ENCODE data around the gene PLXNA2.

Gene PLXNA2

GRCh38 chr1:208264469-208265121 is 20.4 kb upstream of the PLXNA2 start:
- no peak for FAIRE-seq

GRCh38 chr1:208261874-208262273 is 17.7 kb upstream of the PLXNA2 start:
- no peak for FAIRE-seq

- no peak for FAIRE-seq
Observed at GRCh38 chr1:208258277-208258676, 14.1 kb upstream of the PLXNA2 start.

- no peak for FAIRE-seq
Observed at GRCh38 chr1:208257351-208257750, 13.2 kb upstream of the PLXNA2 start.

- FAIRE-seq, result no peak
Observed at GRCh38 chr1:208256556-208256955, 12.4 kb upstream of the PLXNA2 start.

- FAIRE-seq, result no peak
Observed at GRCh38 chr1:208256091-208256490, 11.9 kb upstream of the PLXNA2 start.

GRCh38 chr1:208254862-208255261 is 10.7 kb upstream of the PLXNA2 start:
- FAIRE-seq, result no peak

- FAIRE-seq, result no peak
Observed at GRCh38 chr1:208254376-208254775, 10.2 kb upstream of the PLXNA2 start.

- no peak for FAIRE-seq
Observed at GRCh38 chr1:208252836-208253576, 8.8 kb upstream of the PLXNA2 start.

- no peak for FAIRE-seq
Observed at GRCh38 chr1:208251911-208252835, 8.0 kb upstream of the PLXNA2 start.

- FAIRE-seq, result no peak
Observed at GRCh38 chr1:208251015-208251414, 6.8 kb upstream of the PLXNA2 start.

GRCh38 chr1:208250613-208251012 is 6.4 kb upstream of the PLXNA2 start:
- no peak for FAIRE-seq

GRCh38 chr1:208248991-208249696 is 5.0 kb upstream of the PLXNA2 start:
- no peak for FAIRE-seq

- no peak for FAIRE-seq
Observed at GRCh38 chr1:208248307-208248801, 4.2 kb upstream of the PLXNA2 start.

GRCh38 chr1:208247696-208248095 is 3.5 kb upstream of the PLXNA2 start:
- FAIRE-seq, result no peak

GRCh38 chr1:208245185-208245705 is 1.1 kb upstream of the PLXNA2 start:
- peak; percentile 84 for FAIRE-seq

GRCh38 chr1:208243527-208243966 is 637 bp downstream of the PLXNA2 start:
- FAIRE-seq, result no peak

- no peak for FAIRE-seq
Observed at GRCh38 chr1:208242941-208243526, 1.1 kb downstream of the PLXNA2 start.

GRCh38 chr1:208242146-208242545 is 2.0 kb downstream of the PLXNA2 start:
- FAIRE-seq, result no peak

GRCh38 chr1:208241512-208241911 is 2.7 kb downstream of the PLXNA2 start:
- FAIRE-seq, result no peak

- FAIRE-seq, result no peak
Observed at GRCh38 chr1:208240662-208241355, 3.4 kb downstream of the PLXNA2 start.
